Left ventricle myocardium superior (tissue), 1 donor: ENCODE results near the gene TRIM17. TPM values are rescaled to one million over a fixed set of nuclear protein-coding genes. Genes with fewer than 3 reads are reported as not detected.
A peak's percentile ranks its signal among the peaks of the same experiment; 100 is the strongest.

Source experiments
- ATAC-seq: fragments of 200-7000 bp; cut with Tn5 transposase; one replicate; pipeline ENCODE4 v1.9.1; 2020; ENCODE audit warnings: mild to moderate bottlenecking, moderate library complexity
- DNase-seq: peaks from one replicate; pipeline ENCODE4 v3.0.0-alpha.2; 2020
- intact Hi-C: fragments of 100-400 bp; cut with micrococcal nuclease; formaldehyde crosslinking; loops from one replicate; pipeline ENCODE4 v1.11.0; 2022
- long read RNA-seq: library from polyadenylated mRNA; unstranded; transcript quantifications from one replicate; pipeline ENCODE4 v2.0.0, GENCODE V29; 2021
- total RNA-seq: library from RNA; stranded (reverse); fragmentation: NEBNext Ultra II Directional; extraction: Animal tissue kit (Norgen Biotek cat#: 25700); gene quantifications from one replicate; pipeline ENCODE4 v1.2.1, GENCODE V29; 2021
- donor health status: DM: no; HTN: yes; CAD: no; lungs with severe emphysema.

The TRIM17 gene, protein sequence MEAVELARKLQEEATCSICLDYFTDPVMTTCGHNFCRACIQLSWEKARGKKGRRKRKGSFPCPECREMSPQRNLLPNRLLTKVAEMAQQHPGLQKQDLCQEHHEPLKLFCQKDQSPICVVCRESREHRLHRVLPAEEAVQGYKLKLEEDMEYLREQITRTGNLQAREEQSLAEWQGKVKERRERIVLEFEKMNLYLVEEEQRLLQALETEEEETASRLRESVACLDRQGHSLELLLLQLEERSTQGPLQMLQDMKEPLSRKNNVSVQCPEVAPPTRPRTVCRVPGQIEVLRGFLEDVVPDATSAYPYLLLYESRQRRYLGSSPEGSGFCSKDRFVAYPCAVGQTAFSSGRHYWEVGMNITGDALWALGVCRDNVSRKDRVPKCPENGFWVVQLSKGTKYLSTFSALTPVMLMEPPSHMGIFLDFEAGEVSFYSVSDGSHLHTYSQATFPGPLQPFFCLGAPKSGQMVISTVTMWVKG
- total RNA-seq = 0.50 TPM
- long read RNA-seq, partial matches to known transcripts = 0 of 1 reads
- long read RNA-seq, other reads (novel, unspliced or antisense) = 1 of 1 reads

DNA sequence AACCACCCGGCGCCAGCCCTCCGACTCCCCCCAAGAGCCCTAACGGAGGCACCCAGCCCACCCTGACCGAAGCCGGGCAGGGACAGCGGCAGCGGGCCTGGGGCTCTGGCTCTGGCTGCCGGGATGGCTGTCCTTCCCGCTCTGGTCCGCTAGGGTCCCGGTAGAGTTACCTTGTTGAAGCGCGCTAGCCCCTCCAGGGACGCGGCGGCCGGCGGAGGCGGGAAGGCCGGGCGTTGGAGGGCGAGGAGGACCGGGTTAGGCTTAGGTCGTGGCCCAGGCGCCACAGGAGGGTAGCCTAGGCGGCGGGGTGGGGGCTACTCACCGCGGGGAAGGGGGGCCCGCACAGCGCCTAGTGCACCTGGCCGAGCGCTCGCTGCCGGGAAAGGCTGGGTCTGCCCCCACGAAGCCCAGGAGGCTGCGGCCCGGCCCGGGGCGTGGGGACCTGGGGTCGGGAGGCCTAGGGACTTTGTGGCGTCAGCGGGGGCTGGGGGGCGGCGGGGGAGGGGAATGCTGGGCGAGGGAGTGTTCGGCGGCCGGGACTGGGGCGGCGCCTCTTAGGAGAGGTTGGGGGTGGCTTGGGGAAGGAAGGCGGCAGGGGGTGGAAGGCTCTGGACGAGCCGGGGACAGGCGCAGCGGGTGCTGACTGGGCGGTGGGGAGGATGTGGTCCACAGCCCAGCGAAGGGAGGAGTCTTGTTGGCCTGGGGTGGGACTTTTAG, at the start of gene TRIM17:
TSS of gene TRIM17 (minus strand) at position 645 of the 717 bp plus-strand sequence. CDS start 1,789 bp downstream, outside the sequence.
- peak; percentile 49 for DNase-seq
- ATAC-seq = peak; percentile 68
- intact Hi-C loops = no loop called here

DNA sequence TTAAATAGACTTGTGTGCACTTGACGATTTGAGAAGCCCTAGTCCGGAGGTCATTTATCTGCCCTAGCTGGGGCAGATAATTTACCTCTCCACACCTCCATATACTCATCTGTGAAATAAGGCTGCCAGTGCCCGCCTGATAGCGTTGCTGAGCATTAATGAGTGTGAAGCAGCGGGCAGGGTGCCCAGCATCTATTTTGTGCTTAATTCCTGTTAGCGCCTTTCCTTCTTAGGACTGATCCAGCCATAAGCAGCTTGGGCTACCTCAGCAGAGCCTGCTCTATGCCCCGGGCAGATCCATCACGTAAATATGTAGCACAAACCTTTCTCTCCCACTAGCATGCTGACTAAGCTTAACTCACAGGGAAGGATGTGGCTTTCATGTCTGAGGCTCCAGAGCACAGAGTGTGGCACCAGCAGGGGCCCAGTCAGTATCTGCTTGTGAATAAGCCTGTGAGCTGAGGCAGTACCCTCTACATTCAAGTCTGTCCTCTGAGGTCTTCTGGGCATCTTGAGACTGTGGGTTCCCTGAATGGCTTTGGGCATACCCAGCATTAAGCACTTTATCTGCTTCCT, 49.0 kb upstream of the TRIM17 start:
- DNase-seq (no peak), ATAC-seq (no peak)
- intact Hi-C loops = no loop called here

DNA sequence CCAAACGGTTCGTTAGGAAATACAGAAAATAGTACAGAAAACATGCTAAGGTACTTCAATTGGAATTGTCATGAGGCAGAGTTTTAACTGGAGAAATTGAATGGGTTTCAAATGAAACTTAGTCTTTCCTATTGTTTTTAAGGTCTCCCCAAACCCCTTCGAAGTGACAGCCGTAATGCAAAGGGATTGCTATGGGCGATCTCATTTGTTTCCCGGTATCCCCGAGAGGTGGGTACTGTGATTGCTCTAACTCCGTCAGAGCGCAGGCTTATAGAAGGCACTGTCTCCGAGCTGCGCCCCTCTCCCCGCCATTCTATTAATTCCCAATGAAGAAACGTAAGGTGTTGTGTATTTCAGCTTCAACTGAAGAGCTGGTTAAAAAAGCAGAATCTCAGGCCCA, 48.5 kb upstream of the TRIM17 start:
- DNase-seq (no peak), ATAC-seq (no peak)
- intact Hi-C loops = no loop called here

DNA sequence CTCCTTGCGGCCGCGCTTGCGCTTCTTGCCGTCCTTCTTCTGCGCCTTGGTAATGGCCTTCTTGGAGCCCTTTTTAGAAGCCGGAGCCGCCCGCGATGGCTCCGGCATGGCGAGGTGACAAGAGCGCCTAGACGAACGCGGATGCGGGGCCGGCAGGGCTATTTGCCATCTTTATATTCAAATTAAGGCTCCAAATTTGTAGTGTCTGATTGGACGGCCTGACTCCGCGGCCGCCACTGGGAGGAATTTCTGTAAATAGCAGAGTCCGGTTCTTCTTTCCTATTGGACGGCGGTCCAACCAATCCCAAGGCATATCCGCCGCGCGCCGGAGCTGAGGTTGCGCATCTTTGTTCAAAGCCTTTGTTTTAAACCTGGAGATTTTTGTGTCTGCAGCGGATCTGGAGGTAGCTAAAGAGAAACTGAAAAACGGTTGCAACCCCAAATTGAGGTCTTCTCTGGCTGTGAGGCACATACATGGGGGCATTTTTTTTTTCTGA, 47.9 kb upstream of the TRIM17 start:
- intact Hi-C loops = no loop called here
- peak; percentile 90 for ATAC-seq

DNA sequence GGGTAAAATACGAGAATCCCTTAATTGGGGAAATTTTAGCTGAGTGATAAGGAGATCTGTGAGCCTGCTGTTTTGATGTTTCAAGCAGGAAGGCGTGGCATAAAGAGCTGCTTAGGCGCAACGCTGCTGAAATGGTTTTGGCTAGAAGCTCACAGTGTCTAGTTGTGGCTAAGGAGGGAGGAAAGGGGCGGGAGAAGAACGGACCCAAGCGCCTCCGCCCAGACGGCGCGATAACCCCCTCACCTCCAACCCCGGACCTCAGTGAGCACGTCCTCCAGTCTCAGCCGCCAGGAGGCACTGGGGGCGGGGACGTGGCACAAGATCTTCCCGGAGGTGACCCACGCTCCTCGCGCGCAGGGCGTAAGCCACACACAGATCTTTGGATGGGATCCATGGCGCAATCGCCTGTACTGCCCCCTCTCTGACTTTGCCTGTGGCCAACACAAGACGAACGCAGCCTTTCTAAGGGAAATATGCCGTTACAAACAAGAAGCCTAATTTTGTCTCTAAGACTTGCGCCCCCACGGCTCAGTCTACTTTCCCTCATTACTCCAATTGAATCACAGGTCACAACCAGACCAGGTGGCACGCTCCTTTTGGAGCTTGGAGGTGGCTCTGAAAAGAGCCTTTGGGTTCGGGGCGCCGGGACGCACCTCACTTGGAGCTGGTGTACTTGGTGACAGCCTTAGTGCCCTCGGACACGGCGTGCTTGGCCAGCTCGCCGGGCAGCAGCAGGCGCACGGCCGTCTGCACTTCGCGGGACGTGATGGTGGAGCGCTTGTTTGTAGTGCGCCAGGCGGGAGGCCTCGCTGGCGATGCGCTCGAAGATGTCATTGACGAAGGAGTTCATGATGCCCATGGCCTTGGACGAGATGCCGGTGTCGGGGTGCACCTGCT, 47.1 kb upstream of the TRIM17 start:
- intact Hi-C loops = no loop called here
- ATAC-seq (peak; percentile 10), DNase-seq (peak; percentile 39)

More for the DNA sequence above, 47.9 kb upstream of the TRIM17 start:
- peak; percentile 72 for DNase-seq

DNA sequence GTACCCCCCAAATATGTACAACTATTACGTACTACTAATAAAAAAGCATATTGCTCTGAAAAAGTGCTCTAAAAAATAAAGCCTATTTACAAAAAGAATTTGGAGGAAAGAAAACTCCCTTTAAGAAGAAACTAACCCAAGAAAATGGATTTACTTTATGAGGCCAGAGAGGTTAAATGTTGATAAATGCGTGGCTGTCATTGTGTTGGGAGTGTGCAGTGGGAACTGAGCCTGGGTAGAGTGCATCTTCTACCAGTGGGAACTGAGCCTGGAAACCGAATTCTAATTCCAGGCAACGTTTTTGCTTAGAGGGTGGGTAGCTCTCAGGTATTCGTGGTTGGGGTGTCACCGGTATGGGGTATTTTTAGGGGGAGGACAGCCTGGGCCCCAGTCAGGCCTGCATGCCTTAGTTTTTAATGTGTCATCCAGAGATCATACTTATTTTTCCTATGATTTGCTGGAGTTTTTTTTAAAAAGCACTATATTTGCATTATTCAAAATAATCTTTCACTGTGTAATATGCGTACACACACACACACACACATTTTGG, 46.4 kb upstream of the TRIM17 start:
- intact Hi-C loops = no loop called here

DNA sequence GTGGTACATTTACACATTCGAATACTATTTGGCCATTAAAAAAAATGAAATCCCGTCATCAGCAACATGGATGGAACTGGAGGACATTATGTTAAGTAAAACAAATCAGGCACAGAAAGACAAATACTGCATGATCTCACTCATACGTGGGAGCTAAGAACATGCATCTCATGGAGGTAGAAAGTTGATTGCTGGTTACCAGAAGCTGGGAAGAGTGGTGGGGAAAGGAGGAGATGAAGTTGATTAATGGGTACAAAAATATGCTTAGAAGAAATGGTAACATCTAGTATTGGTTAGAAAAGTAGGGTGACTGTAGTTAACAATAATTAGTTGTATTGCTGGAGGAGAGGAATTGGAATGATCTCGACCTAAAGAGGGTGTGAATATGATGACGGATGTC, 45.9 kb upstream of the TRIM17 start:
- intact Hi-C loops = no loop called here
- no peak for DNase-seq

More for the DNA sequence above, 46.4 kb upstream of the TRIM17 start:
- DNase-seq (no peak), ATAC-seq (no peak)

DNA sequence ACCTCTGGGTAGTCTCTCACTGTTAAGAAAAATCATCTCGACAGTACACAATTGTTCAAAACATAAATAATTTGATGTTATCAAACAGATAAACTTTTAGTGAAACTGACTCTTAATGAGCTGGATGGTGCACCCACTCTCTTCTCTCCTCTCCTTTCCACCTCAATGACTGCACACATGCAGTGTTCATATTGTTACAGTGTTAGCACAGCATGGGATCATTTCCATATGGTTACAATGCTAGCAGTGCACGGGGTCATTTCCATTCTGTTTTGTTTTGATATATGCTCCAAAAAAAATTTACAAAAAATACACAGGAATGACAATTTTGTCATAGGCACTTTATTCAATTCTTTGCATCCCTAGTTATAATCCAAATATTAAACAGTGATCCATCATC, 44.2 kb upstream of the TRIM17 start:
- DNase-seq (no peak), ATAC-seq (no peak)
- intact Hi-C loops = no loop called here

More for the DNA sequence above, 45.9 kb upstream of the TRIM17 start:
- no peak for ATAC-seq

DNA sequence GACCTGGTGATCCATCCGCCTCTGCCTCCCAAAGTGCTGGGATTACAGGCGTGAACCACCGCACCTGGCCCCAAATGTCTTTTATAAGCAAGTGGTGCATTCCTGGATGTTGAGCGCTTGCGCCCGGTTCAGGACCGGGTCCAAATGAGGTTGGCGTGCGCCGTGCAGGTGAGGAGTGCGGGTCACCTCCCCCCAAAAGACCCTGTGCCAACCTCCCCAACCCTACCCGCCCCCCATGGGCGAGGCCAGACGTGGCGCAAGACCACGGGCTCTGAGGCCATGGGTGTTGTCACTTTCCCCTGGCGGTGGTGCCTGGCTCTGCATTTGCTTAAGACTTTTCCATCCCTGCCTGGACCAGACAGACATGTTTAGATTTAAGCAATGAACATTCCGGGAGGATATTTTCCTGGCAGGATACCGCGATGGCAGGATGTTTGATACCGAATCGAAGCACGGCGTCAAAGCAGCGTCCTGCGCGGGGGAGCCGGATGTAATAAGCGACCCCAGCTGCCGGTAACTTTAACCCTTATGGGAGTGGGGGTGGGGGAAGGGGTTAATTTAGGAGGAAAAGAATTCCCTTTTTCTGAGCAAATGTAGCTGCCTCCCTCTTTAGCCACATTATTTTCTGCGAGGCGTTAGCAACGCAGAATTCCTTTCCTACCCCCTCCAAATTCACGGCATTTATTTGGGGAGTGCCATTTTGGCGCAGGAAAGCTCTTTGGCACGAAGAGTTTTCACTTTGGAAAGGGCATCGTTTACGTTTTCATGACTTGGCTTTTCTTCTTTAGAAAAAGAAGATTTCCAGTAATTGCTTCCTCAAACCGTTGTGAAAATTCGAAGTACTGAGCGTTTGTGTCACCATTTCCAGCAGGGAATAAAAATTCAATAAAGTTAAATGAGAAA, 42.7 kb upstream of the TRIM17 start:
- ATAC-seq (peak; percentile 31), DNase-seq (peak; percentile 72)
- intact Hi-C loops = no loop called here

DNA sequence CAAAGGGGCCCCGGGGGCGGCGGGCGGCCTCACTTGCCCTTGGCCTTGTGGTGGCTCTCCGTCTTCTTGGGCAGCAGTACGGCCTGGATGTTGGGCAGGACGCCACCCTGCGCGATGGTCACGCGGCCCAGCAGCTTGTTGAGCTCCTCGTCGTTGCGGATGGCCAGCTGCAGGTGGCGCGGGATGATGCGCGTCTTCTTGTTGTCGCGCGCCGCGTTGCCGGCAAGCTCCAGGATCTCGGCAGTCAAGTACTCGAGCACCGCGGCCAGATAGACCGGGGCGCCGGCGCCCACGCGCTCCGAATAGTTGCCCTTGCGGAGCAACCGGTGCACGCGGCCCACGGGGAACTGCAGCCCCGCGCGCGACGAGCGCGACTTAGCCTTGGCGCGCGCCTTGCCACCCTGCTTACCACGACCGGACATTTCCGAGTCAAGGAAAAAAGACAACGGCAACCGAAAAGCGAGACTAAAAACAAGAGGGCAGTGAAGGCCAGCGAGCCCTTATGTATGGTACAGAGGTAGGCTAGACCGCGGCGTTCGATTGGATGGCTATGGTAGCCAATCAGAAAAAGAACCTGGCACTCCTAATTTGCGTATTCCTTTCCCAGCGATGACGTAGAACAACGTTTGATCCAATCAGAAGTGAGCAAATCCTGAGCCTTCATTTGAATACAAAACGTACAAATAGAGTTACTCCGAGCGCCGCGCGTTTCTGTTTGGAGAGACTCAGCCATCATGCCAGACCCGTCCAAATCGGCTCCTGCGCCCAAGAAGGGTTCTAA, 40.9 kb upstream of the TRIM17 start:
- ATAC-seq = peak; percentile 95
- DNase-seq = peak; percentile 89
- intact Hi-C loops = no loop called here

DNA sequence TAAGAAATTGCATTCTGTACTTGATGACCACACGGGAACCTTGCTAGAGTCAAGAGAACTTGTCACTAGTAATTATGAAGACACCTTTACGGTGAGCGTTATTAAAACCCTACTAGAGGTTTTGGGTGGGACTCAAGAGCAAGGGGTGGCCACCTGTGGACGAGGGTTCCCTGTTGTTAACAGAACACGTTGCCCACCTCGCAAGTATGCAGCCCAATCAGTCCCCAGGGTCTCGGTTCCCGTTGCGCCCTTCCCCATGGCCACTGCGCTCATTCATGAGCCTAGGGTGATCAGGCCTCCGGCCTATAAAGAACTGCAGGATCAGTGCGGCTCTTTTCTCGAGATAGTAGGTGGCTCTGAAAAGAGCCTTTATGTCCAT, 40.3 kb upstream of the TRIM17 start:
- intact Hi-C loops = no loop called here
- ATAC-seq = peak; percentile 20
- no peak for DNase-seq

DNA sequence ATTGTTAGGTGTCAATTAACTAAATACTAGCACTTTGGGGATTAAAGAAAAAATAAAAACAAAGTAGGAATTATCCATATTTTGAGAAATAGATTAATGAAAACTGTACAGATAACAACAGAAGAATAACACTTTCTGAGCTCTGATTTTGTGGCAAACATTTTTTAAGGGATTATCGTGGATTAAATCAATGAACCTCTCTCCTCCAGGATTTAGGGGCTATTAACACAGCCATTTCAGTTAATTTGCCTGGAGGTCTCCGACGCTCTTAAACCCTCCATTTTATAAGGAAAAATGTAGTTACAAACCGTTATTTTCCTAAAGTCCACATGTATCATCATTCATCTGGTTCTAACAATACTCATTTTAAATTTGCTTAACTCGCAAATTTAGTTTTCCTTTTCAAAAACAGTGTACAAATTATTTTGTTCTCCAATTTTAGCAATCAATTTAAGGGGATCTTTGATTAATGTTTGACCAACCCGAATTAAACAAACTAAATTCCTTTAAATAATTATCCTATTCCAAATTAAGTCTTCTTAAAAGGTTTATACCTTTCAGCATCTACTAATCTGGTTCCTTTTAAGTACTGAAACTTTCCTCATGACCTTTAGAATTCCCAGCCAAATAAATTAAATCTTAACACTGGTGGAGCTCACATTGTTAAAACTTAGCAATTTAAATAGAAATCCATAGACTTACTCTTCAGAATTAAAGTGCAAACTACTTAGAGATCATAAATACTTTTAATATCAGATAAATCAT, 39.8 kb upstream of the TRIM17 start:
- DNase-seq (no peak), ATAC-seq (no peak)
- intact Hi-C loops = no loop called here

DNA sequence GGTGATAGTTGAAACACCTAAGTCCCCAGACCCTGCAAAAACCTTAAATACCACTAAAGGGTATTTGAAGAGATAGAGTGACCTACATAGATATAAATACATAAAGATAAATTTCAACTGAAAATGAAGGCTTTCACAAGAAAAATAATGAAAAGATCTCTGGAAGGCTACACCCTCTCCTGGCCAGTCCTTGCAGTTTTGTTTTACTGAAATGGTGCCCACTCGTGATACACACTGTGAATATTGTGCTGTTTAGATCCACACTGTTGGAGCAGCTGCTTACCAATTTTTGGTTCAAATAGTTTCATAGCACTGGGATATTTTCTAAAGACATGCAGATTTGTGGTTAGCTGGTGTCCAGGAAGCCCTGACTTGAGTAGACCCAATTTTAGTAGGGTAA, 39.1 kb upstream of the TRIM17 start:
- intact Hi-C loops = no loop called here
- DNase-seq (no peak), ATAC-seq (no peak)

DNA sequence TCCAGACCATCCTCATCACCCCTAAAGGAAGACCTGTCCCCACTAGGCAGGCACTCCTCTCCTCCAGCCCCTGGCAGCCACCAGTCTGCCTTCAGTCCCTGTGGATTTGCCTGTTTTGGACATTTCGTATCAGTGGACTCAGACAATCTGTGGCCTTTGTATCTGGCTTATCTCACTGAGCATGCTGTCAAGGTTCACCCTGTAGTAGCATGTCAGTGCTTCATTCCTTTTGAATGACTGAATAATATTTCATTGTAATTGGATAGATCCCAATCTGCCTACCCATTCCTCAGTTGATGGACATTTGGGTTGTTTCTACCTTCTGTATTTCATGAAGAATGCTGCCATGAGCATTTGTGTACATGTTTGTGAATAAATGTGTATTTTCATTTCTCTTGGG, 37.6 kb upstream of the TRIM17 start:
- intact Hi-C loops = no loop called here
- DNase-seq (no peak), ATAC-seq (no peak)

DNA sequence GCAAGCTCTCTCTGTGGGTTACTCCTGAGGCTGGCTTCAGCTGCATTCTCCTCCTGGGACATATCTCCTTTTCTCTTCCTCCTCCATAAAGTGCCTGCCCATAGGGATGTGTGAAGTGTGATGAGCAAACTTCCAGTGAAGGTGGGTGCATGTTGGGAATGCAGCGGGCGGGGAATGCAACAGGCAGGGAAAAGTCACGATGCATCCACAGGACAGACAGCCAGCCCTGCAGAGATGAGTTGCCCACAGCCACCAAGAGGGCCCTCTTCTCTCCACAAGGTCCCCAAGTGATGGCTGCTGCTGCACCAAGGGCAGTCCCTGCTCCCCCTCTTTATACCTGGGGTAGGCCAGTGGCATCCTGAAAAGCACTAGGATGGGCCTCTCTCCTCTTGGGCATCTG, 37.0 kb upstream of the TRIM17 start:
- intact Hi-C loops = no loop called here
- no peak for DNase-seq
- no peak for ATAC-seq

DNA sequence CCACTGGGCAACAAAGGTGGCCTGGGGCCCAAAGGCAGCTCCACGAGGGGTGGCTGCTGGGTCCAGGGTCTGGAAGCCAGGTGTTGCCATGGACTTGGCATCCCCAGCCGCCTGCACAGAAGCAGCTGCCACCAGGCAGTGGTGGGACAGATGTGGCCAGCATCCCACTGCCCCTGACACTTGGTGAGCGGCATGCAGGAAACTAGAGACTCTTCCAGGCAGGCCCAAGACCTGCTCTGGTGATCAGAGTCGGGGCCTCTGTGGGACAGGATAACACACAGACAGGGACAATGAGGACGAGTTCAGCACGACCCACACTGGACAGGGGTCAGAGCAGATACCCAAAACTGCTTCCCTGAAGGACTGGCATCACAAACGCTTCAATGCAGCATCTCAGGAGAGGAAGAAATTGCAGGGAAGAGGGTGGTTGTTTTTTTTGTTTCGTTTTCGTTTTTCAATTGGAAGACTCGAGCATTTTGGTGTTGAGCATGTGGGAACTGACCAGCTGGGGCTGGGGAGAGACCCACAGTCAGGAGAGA, 36.4 kb upstream of the TRIM17 start:
- intact Hi-C loops = no loop called here

More for the DNA sequence above, 36.4 kb upstream of the TRIM17 start:
- no peak for ATAC-seq
- DNase-seq = no peak
